Smooth muscle cell (in vitro differentiated cells): Measurements from ENCODE around the gene SH3BP4. TPM values are rescaled to one million over a fixed set of nuclear protein-coding genes. Genes with fewer than 3 reads are reported as not detected.

Experiments
- DNase-seq: peaks from one replicate; lab custom pipeline; 2025; ENCODE audit not compliant: unreplicated experiment; lab: John Stamatoyannopoulos, UW
- H2AFZ ChIP-seq: fragments of 200-600 bp; sonication (generic); 2 replicates; pipeline ENCODE4 v1.6.0; 2016; ENCODE audit warnings: antibody characterized with exemption, low read depth, mild to moderate bottlenecking
- H3F3A ChIP-seq: fragments of 200-600 bp; sonication (generic); 2 replicates; pipeline ENCODE4 v1.6.0; 2017; ENCODE audit warnings: antibody characterized with exemption, low read depth
- H3K27ac ChIP-seq: fragments of 200-600 bp; sonication (generic); 2 replicates; pipeline ENCODE4 v1.5.1; 2016; ENCODE audit warnings: low read depth, mild to moderate bottlenecking
- H3K27me3 ChIP-seq: fragments of 200-600 bp; sonication (generic); 2 replicates; pipeline ENCODE4 v1.6.1; 2016; ENCODE audit warnings: low read depth, mild to moderate bottlenecking
- H3K36me3 ChIP-seq: fragments of 200-600 bp; sonication (generic); 2 replicates; pipeline ENCODE4 v1.5.1; 2016; ENCODE audit warnings: low read depth
- H3K4me1 ChIP-seq: fragments of 200-600 bp; sonication (generic); 2 replicates; pipeline ENCODE4 v1.5.1; 2016; ENCODE audit warnings: low read depth
- H3K4me2 ChIP-seq: fragments of 200-600 bp; sonication (generic); 2 replicates; pipeline ENCODE4 v1.6.0; 2016; ENCODE audit warnings: mild to moderate bottlenecking
- H3K4me3 ChIP-seq: fragments of 200-600 bp; sonication (generic); 2 replicates; pipeline ENCODE4 v1.5.1; 2016; ENCODE audit warnings: mild to moderate bottlenecking
- H3K79me2 ChIP-seq: fragments of 200-600 bp; sonication (generic); 2 replicates; pipeline ENCODE4 v1.6.0; 2016; ENCODE audit warnings: low read depth, mild to moderate bottlenecking
- H3K9ac ChIP-seq: fragments of 200-600 bp; sonication (generic); 2 replicates; pipeline ENCODE4 v1.6.0; 2016; ENCODE audit warnings: low read depth
- H3K9me3 ChIP-seq: fragments of 200-600 bp; sonication (generic); replicated peaks from 2 replicates; pipeline ENCODE4 v1.5.1; 2016; ENCODE audit warnings: low read depth
- H4K20me1 ChIP-seq: fragments of 200-600 bp; sonication (generic); 2 replicates; pipeline ENCODE4 v1.6.0; 2016; ENCODE audit warnings: low read depth
- CTCF ChIP-seq: fragments of 200-600 bp; sonication (generic); IDR thresholded peaks from 2 replicates; pipeline ENCODE4 v1.5.1; 2017; ENCODE audit warnings: borderline replicate concordance, mild to moderate bottlenecking, antibody characterized with exemption; ENCODE audit not compliant: insufficient read depth, poor library complexity, severe bottlenecking
- WGBS: methylation state at CpG from one replicate; pipeline ENCODE4 v1.1.7; 2016; ENCODE audit warnings: low lambda C conversion rate; 5-methylcytosine and 5-hydroxymethylcytosine counted together
- polyA plus RNA-seq: library from polyadenylated mRNA; unstranded; fragments of >200 nt; fragmentation: Nextera tagmentation; extraction: Ambion mirVana; gene quantifications from 2 replicates; pipeline ENCODE4 v1.2.1, GENCODE V29; 2016
- total RNA-seq: library from RNA; depleted of rRNA; stranded (reverse); fragments of >200 nt; gene quantifications from 2 replicates; pipeline ENCODE4 v1.2.3, GENCODE V29; 2014

SH3BP4 gene
- total and polyA plus RNA-seq, 2 experiments from 2014 or later = 38.9 to 47.7 TPM

GRCh38 chr2:235051436-235052260 lies 99.8 kb downstream of the SH3BP4 start:
- Histone ChIP-seq H3K9me3 (no peaks in the 10 kb centered on the region), H3K4me3 (no peak overlapping the region), H3K79me2 (peaks cover 11% of the 10 kb centered on the region), H3K27me3 (no peaks in the 10 kb centered on the region), H3K9ac (peak overlapping the region; percentile 6), H3K4me1 (peaks cover 7% of the 10 kb centered on the region), H2AFZ (no peak overlapping the region), H3F3A (peaks cover 4% of the 10 kb centered on the region), H3K36me3 (peaks cover 3% of the 10 kb centered on the region), H3K4me2 (no peak overlapping the region), H3K27ac (peak overlapping the region; percentile 81), H4K20me1 (peaks cover 72% of the 10 kb centered on the region)
- no peak for TF ChIP-seq CTCF
- DNase-seq = no peak
- 81% methylated on average over 18 of the region's 18 CpGs for WGBS

DNA sequence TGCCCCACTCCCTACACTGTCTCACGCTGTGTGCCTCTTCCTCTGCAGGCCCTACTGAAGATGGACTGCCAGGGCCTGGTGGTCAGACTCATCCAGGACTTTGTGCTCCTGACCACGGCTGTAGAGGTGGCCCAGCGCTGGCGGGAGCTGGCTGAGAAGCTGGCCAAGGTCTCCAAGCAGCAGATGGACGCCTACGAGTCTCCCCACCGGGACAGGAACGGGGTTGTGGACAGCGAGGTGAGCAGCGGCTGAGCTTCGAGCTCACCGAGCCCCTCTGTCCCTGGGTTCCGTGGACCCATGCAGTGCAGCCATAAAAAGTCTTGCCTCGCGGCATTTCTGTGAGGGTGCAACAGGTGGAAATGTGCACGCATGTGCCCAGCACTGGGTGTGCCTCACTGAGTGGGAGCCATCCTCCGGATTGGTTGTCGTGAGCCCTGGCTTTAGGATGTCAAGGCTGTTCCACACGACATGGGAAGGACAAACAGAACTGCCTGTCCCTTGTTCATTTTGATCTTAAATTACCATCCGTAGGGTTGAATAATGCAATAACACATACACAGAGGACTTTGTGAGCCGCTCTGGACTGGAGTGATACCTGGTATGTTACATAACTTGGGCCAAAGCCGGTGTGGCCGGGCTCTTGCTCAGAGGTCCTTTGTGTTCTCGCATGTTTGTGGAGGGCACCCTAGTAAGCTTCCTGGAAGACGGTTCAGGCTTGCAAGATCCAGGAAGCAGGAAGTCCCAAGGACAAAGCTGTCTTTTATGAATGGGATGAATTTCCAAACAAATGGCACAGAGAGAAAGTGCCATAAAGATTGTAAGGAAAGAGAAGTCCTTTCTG lies 100.9 kb downstream of the SH3BP4 start:
- Histone ChIP-seq H3K9me3 (no peaks in the 10 kb centered on the region), H3K4me2 (no peak overlapping the region), H3K27me3 (no peaks in the 10 kb centered on the region), H3K9ac (no peak overlapping the region), H3K4me1 (peaks cover 7% of the 10 kb centered on the region), H3K36me3 (peaks cover 3% of the 10 kb centered on the region), H3K4me3 (no peak overlapping the region), H3K79me2 (peaks cover 10% of the 10 kb centered on the region), H4K20me1 (peaks cover 61% of the 10 kb centered on the region), H3K27ac (no peak overlapping the region), H3F3A (peaks cover 4% of the 10 kb centered on the region), H2AFZ (no peak overlapping the region)
- no peak for TF ChIP-seq CTCF
- DNase-seq = no peak
- WGBS = 95% methylated on average over 25 of the region's 25 CpGs

DNA sequence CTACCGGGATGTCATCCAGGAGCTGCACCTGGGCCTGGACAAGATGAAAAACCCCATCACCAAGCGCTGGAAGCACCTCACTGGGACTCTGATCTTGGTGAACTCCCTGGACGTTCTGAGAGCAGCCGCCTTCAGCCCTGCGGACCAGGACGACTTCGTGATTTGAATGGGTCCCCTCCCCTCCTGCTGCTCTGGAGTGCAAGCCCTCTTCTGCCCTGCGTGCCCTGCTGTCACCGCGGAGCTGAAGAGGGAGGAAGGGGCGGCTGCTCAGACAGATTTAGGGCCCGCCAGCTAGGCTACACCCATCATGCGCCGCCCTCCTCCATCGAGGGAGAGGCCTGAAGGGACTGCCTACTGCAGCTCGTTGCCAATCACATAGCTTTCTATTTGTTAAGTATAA lies 101.8 kb downstream of the SH3BP4 start:
- DNase-seq = no peak
- no peak overlapping the region for H3K9ac ChIP-seq
- no peak overlapping the region for H3K27ac ChIP-seq
- peaks cover 7% of the 10 kb centered on the region for H3K4me1 ChIP-seq
- H3K9me3 ChIP-seq = no peaks in the 10 kb centered on the region
- H3K79me2 ChIP-seq = peaks cover 4% of the 10 kb centered on the region
- no peak overlapping the region for H3K4me2 ChIP-seq
- H3K27me3 ChIP-seq = no peaks in the 10 kb centered on the region
- H3K4me3 ChIP-seq = no peak overlapping the region
- 95% methylated on average over 16 of the region's 16 CpGs for WGBS
- no peak for TF ChIP-seq CTCF
- H3K36me3 ChIP-seq = peaks cover 3% of the 10 kb centered on the region
- peaks cover 4% of the 10 kb centered on the region for H3F3A ChIP-seq
- no peak overlapping the region for H2AFZ ChIP-seq
- peaks cover 52% of the 10 kb centered on the region for H4K20me1 ChIP-seq
